Memory B cell (primary cell): ENCODE measurements around the gene ARHGEF11.

Experiments used
- ATAC-seq: fragments of 150-1000 bp; cut with Tn5 transposase; 2 replicates; pipeline ENCODE4 v1.10.0; 2021; ENCODE audit warnings: low read depth, mild to moderate bottlenecking, moderate library complexity
- DNase-seq, 2 donors: peaks; one replicate each; pipeline ENCODE4 v3.0.0; 2022; ENCODE audit warnings: low spot score in 2 of 2
- H3K27ac Mint-ChIP-seq: one replicate; pipeline ENCODE4 v1.8.0; 2022; ENCODE audit warnings: mild to moderate bottlenecking, moderate library complexity, mixed read lengths
- H3K27me3 Mint-ChIP-seq: one replicate; pipeline ENCODE4 v1.8.0; 2022; ENCODE audit warnings: mixed read lengths
- H3K36me3 Mint-ChIP-seq: one replicate; pipeline ENCODE4 v1.8.0; 2022; ENCODE audit warnings: mild to moderate bottlenecking, mixed read lengths
- H3K4me1 Mint-ChIP-seq: one replicate; pipeline ENCODE4 v1.8.0; 2022; ENCODE audit warnings: mixed read lengths
- H3K4me3 Mint-ChIP-seq: one replicate; pipeline ENCODE4 v1.8.0; 2022; ENCODE audit warnings: mild to moderate bottlenecking, moderate library complexity, mixed read lengths
- H3K9me3 Mint-ChIP-seq: one replicate; pipeline ENCODE4 v1.8.0; 2022; ENCODE audit warnings: mixed read lengths

Gene ARHGEF11, protein sequence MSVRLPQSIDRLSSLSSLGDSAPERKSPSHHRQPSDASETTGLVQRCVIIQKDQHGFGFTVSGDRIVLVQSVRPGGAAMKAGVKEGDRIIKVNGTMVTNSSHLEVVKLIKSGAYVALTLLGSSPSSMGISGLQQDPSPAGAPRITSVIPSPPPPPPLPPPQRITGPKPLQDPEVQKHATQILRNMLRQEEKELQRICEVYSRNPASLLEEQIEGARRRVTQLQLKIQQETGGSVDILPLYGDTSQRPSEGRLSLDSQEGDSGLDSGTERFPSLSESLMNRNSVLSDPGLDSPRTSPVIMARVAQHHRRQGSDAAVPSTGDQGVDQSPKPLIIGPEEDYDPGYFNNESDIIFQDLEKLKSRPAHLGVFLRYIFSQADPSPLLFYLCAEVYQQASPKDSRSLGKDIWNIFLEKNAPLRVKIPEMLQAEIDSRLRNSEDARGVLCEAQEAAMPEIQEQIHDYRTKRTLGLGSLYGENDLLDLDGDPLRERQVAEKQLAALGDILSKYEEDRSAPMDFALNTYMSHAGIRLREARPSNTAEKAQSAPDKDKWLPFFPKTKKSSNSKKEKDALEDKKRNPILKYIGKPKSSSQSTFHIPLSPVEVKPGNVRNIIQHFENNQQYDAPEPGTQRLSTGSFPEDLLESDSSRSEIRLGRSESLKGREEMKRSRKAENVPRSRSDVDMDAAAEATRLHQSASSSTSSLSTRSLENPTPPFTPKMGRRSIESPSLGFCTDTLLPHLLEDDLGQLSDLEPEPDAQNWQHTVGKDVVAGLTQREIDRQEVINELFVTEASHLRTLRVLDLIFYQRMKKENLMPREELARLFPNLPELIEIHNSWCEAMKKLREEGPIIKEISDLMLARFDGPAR (N-terminal part only)

DNA sequence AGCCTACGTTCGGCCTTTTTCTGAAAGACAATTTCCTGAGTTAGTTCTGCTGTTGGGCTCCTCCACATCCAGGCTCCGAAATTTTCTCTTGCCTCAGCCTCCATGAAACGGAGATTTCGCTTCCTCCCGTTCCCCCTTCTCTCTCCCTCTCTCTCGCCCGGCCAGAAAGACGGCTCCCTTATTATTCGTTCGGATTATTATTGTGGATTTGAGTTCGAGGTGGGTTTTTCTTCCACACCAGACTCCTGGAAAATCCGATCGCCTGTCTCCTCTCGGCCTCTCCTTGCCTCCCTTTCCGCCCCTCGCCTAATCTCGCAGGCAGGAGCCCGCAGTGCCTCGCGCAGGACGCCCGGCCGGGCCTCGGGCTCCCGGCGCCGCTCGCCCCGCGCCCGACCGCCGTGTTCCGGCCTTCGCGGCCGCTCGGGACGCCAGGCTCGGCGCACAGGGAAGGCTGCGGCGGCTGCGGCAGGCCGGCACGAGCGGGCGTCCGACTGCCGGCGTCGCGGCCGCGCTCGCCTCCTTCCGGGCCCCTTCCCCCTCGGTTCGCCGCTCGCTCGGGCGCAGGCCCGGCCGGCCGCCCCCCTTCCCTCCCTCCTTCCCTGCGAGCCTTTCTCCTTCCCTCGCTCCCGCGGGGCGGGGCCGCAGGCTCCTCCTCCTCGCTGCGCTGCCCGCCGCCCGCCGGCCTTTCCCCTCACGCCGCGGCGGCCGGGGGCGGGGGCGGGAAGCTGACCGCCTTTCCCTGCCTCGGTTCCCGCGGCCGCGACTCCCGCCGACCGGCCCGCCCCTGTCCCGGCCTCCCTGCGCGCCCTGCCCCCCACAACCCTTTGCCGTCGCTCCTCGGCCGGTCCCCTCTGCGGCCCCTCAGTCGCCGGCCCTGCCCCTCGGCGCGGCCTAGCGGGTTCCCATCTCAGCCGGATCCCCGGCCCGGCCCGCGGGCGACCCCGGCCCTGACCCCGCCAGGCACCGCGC is at the start of gene ARHGEF11:
ARHGEF11 (minus strand) TSS at position 493 of the 969 bp plus-strand sequence. CDS start 1,412 bp downstream, outside the sequence.
- peaks cover 28% of the 10 kb centered on the region for H3K27me3 Mint-ChIP-seq
- H3K36me3 Mint-ChIP-seq: peaks cover 2% of the 10 kb centered on the region
- peak; percentile 49 for ATAC-seq
- peak within 1 kb of the TSS; percentile 11 for H3K27ac Mint-ChIP-seq
- DNase-seq: peak in 1 of 2 donors; percentile 28
- no peaks in the 10 kb centered on the region for H3K9me3 Mint-ChIP-seq
- peak within 1 kb of the TSS; percentile 99 for H3K4me3 Mint-ChIP-seq
- peaks cover 8% of the 10 kb centered on the region for H3K4me1 Mint-ChIP-seq

DNA sequence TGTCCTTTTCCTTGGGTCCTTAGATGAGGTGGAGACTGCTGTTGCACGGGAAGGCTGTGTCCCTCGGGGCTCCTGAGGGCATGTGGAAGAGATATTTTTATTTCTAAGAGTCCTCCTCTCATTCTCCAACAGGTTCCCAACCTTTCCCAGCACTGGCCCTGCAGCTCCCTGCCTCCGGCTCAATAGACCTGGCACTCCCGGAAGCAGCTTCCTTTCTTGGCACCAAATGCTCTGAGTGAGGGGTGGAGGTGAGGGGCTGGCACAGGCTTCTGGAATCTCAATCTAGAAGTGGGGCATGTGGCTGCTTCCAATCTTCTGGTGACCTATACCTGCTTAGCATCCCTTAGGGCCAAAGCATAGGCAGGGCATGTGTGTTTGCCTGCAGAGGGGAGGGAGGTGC is 49.5 kb upstream of the ARHGEF11 start:
- H3K27me3 Mint-ChIP-seq: peaks cover 5% of the 10 kb centered on the region
- H3K9me3 Mint-ChIP-seq: no peaks in the 10 kb centered on the region
- H3K27ac Mint-ChIP-seq: no peak overlapping the region
- DNase-seq (no peak), ATAC-seq (no peak)
- no peak overlapping the region for H3K4me3 Mint-ChIP-seq
- H3K36me3 Mint-ChIP-seq: no peaks in the 10 kb centered on the region
- H3K4me1 Mint-ChIP-seq: peaks cover 4% of the 10 kb centered on the region

DNA sequence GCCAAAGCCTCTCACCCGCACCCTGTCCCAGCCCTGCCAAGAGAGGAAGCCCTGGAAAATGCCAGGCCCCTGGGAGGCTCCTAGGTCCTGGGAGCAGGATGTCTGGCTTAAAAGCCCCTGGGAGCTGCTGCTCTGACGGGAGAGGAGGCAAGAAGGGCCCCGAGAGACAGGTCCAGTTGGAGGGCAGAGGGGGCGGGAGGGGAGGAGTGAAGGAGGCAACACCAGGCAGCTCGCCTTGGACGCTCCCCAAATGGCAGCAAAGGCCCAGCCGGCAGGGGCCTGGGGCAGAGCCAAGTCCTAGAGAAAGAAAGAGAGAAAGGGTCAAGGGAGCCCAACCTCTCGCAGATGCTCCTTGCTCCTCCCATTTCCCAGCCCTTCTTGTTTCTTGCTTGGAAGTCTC is 47.3 kb upstream of the ARHGEF11 start:
- ATAC-seq: no peak
- H3K27me3 Mint-ChIP-seq: peaks cover 5% of the 10 kb centered on the region
- no peak for DNase-seq
- H3K9me3 Mint-ChIP-seq: no peaks in the 10 kb centered on the region
- no peaks in the 10 kb centered on the region for H3K4me1 Mint-ChIP-seq
- H3K27ac Mint-ChIP-seq: no peak overlapping the region
- no peaks in the 10 kb centered on the region for H3K36me3 Mint-ChIP-seq
- H3K4me3 Mint-ChIP-seq: no peak overlapping the region

DNA sequence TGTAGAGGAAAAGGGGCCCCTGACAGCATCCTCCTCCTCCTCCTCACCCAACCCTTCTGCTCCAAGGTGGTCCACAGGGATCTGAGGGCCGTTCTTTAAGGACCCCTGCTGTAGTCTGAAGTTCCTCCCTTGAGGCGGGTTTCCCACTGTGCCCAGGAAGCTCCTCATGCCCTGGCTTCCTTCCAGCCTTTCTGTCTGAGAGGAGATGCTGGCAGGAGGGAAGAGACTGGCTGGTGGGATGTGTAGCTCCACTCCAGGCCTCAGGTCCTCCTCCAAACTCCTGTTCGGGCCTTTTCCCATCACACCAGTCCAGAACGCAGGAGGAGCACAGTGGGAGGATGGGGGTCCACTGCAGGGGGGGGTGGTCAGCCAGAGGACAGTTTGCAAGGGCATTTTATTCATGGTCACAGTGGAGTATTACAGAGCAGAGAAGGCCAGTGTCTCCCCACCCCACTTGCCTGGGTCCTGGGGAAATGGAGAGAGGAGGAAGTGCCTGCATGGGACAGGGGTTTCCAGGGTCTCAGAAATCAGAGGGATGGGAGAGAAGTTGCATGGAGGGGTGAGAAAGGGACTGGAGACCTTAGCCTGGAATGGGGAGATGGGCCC is 46.2 kb upstream of the ARHGEF11 start:
- Mint-ChIP-seq H3K27ac (no peak overlapping the region), H3K4me3 (no peak overlapping the region), H3K36me3 (no peaks in the 10 kb centered on the region), H3K27me3 (peaks cover 3% of the 10 kb centered on the region), H3K9me3 (no peaks in the 10 kb centered on the region), H3K4me1 (no peaks in the 10 kb centered on the region)
- ATAC-seq (no peak), DNase-seq (no peak)

DNA sequence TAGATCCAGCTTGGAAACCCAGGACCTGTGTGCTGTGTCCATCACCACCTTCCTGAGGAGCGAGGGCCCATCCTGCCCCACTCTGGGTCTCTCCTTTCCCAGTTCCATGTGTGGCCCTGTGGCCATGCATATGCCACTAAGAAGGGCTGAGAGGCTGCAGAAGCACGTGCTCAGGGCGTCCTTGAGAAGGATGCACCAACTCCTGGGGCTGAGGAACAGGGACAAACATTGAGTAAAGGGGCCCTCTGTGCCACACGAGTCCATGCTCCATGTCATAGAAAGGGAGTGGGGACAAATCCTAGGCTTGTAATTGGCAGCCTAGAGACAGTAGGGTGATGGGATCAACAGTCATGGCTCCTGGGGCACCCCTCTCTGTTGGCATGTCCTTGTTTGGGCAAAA is 45.6 kb upstream of the ARHGEF11 start:
- peaks cover 3% of the 10 kb centered on the region for H3K27me3 Mint-ChIP-seq
- no peaks in the 10 kb centered on the region for H3K9me3 Mint-ChIP-seq
- ATAC-seq (no peak), DNase-seq (no peak)
- H3K4me3 Mint-ChIP-seq: no peak overlapping the region
- H3K36me3 Mint-ChIP-seq: no peaks in the 10 kb centered on the region
- no peaks in the 10 kb centered on the region for H3K4me1 Mint-ChIP-seq
- no peak overlapping the region for H3K27ac Mint-ChIP-seq

DNA sequence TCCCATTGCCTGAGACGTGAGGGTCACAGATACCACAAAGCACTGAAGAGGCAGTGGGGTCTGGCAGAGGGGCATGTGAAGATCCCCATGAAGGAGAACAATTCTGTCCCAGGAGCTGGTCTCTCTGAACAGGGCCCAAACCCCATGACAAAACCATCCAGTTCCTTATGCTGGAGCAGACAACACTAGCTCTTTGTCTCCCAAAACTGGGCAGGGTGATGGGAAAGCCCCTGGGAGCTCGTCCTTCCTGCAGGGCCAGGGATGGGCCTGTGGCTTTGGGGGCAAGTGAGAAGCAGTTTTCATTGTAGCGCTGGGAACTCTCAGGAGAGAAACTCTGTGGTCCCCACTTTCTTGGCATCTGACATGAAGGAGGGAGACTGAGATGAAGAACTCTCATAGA is 45.2 kb upstream of the ARHGEF11 start:
- Mint-ChIP-seq H3K9me3 (no peaks in the 10 kb centered on the region), H3K36me3 (no peaks in the 10 kb centered on the region), H3K27ac (no peak overlapping the region), H3K4me1 (no peaks in the 10 kb centered on the region), H3K27me3 (peaks cover 3% of the 10 kb centered on the region), H3K4me3 (no peak overlapping the region)
- DNase-seq (no peak), ATAC-seq (no peak)

DNA sequence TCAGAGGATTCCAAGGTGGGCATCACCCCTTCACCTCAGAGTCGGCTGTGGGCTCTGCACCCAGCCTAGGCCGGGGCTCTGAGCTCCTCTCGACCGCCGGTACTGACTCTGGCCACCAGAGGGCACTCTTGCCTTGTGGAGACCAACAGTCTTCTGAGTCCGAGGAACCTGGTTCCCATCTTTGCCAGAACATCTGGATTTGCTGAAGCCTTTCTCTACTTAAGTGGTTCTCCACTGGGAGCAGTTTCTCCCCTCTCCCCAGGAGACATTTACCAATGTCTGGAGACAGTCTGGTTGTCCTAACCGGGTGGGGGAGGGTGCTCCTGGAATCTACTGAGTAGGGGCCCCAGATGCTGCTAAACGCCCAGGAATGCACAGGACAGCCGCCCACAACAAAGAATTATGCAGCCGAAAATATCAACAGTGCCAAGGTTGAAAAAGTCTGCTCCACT is 44.7 kb upstream of the ARHGEF11 start:
- peaks cover 3% of the 10 kb centered on the region for H3K27me3 Mint-ChIP-seq
- no peaks in the 10 kb centered on the region for H3K4me1 Mint-ChIP-seq
- H3K36me3 Mint-ChIP-seq: no peaks in the 10 kb centered on the region
- no peaks in the 10 kb centered on the region for H3K9me3 Mint-ChIP-seq
- ATAC-seq: peak; percentile 86
- no peak overlapping the region for H3K4me3 Mint-ChIP-seq
- peak; percentile 83 to 91 for DNase-seq
- H3K27ac Mint-ChIP-seq: no peak overlapping the region

DNA sequence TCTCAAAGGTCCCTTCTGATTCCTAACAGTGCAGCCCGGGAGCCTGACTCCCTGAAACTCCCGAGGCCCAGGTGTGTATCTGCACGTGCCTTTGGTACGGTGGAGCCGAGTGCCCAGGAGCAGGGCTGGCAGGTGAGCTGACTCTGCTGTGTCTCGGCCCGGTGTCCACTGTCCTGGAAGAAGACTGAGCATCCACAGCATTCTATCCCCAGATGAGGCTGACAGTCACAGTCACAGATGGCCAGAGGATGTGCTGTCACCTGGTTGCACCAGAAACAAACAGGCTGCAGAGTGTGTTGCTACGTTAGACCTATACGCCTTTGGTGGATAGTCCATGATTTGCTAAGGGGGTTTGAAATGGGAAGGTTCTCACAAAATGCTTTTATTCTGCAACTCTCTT is 44.2 kb upstream of the ARHGEF11 start:
- Mint-ChIP-seq H3K27me3 (peaks cover 3% of the 10 kb centered on the region), H3K4me3 (no peak overlapping the region), H3K36me3 (no peaks in the 10 kb centered on the region), H3K9me3 (no peaks in the 10 kb centered on the region), H3K4me1 (no peaks in the 10 kb centered on the region), H3K27ac (no peak overlapping the region)
- DNase-seq (no peak), ATAC-seq (peak; percentile 12)

DNA sequence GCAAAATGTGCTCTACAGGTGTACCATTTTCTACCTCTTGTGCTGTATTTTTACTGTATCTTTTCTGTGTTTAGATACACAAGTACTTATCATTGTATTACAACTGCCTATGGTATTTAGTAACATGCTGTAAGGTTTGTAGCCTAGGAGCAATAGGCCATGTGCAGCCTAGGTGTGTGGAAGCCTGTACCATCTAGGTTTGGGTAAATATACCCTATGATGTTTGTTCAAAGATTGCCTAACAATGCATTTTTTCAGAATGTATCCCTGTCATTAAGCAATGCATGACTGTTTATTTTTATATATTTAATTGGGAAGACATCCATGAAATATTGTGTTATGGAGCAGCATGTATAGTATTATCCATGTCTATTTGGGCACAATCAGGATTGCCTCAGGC is 43.1 kb upstream of the ARHGEF11 start:
- Mint-ChIP-seq H3K9me3 (no peaks in the 10 kb centered on the region), H3K4me1 (no peaks in the 10 kb centered on the region), H3K36me3 (no peaks in the 10 kb centered on the region), H3K27ac (no peak overlapping the region), H3K27me3 (peaks cover 3% of the 10 kb centered on the region), H3K4me3 (no peak overlapping the region)
- DNase-seq (no peak), ATAC-seq (no peak)

DNA sequence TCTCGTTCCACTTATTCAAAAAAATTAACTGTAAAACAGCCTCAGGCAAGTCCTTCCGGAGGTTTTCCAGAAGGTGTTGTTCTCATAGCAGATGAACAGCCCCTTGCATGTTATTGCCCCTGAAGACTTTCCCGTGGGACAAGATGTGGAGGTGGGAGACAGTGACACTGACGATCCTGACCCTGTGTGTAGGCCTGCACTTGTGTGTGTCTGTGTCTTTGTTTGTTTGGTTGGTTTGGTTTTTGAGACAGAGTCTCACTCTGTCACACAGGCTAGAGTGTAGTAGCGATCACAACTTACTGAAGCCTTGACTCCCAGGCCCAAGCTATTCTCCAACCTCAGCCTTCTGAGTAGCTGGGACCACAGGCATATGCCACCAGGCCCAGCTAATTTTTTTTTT is 41.5 kb upstream of the ARHGEF11 start:
- Mint-ChIP-seq H3K27ac (no peak overlapping the region), H3K4me3 (no peak overlapping the region), H3K27me3 (peaks cover 3% of the 10 kb centered on the region), H3K36me3 (no peaks in the 10 kb centered on the region), H3K9me3 (no peaks in the 10 kb centered on the region), H3K4me1 (no peaks in the 10 kb centered on the region)
- DNase-seq (no peak), ATAC-seq (no peak)

DNA sequence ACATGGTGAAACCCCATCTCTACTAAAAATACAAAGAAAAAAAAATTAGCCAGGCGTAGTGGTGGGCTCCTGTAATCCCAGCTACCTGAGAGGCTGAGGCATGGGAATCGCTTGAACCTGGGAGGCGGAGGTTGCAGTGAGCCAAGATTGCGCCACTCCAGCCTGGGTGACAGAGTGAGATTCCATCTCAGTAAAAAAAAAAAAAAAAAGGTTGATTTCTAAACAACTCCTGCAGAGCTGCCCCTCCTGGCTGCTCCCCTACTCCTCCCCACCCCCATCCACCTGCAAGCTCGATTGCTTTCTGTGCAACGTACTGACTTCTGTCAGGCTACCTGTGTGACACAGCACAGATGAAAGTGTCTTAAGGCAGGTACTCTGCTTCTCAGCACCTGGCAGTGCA is 40.8 kb upstream of the ARHGEF11 start:
- DNase-seq: no peak
- H3K36me3 Mint-ChIP-seq: no peaks in the 10 kb centered on the region
- H3K4me1 Mint-ChIP-seq: no peaks in the 10 kb centered on the region
- peaks cover 3% of the 10 kb centered on the region for H3K27me3 Mint-ChIP-seq
- no peak overlapping the region for H3K4me3 Mint-ChIP-seq
- no peak for ATAC-seq
- H3K27ac Mint-ChIP-seq: no peak overlapping the region
- no peaks in the 10 kb centered on the region for H3K9me3 Mint-ChIP-seq

DNA sequence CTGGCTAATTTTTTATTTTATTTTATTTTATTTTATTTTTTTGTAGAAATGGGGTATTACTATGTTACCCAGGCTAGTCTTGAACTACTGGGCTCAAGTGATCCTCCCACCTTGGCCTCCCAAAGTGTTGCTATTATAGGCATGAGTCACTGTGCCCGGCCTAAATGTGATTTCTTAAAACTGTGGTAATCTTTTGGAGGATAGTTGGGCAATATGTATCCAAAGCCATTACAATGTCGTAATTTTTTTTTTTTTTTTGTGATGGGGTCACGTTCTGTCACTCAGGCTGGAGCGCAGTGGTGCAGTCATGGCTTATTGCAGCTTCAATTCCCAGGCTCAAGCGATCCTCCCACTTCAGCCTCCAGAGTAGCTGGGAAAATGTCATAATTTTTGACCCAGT is 39.9 kb upstream of the ARHGEF11 start:
- no peak for ATAC-seq
- no peak overlapping the region for H3K4me3 Mint-ChIP-seq
- H3K36me3 Mint-ChIP-seq: peaks cover under 1% of the 10 kb centered on the region
- no peaks in the 10 kb centered on the region for H3K4me1 Mint-ChIP-seq
- no peak for DNase-seq
- H3K27ac Mint-ChIP-seq: no peak overlapping the region
- no peaks in the 10 kb centered on the region for H3K9me3 Mint-ChIP-seq
- H3K27me3 Mint-ChIP-seq: peaks cover 5% of the 10 kb centered on the region

DNA sequence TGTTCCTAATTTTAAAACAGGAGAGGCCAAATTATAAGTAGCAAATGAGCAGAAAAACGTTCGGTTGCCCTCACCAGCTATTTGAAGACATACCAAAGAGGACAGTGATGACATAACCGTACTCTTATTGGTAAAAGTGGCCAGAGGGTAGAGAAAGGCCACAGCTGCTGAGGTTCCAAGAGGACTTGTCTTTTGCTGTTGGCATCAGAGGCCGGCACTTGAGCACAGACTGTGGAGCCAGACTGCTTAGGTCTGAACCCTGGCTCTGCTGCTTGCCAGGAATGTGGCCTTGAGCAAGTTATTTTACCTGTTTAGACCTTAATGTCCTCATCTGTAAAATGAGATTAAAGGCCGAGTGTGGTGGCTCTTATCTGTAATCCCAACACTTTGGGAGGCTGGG is 39.2 kb upstream of the ARHGEF11 start:
- peaks cover 4% of the 10 kb centered on the region for H3K27me3 Mint-ChIP-seq
- no peak for DNase-seq
- no peaks in the 10 kb centered on the region for H3K9me3 Mint-ChIP-seq
- no peak for ATAC-seq
- no peak overlapping the region for H3K27ac Mint-ChIP-seq
- H3K4me1 Mint-ChIP-seq: no peaks in the 10 kb centered on the region
- no peak overlapping the region for H3K4me3 Mint-ChIP-seq
- peaks cover 2% of the 10 kb centered on the region for H3K36me3 Mint-ChIP-seq
